Activated CD4-positive, alpha-beta T cell treated with anti-CD3 and anti-CD28 coated beads for 1 hour (primary cell): ENCODE data around the gene SLC22A8.
"Not testable (repeated sequence)": the region's sequence is repeated elsewhere in the genome, so short reads cannot be mapped to it uniquely, and the experiment has no call there.

ENCODE experiments used
- DNase-seq: peaks from one replicate; pipeline ENCODE4 v3.0.0-alpha.2; 2020

Gene SLC22A8

DNA sequence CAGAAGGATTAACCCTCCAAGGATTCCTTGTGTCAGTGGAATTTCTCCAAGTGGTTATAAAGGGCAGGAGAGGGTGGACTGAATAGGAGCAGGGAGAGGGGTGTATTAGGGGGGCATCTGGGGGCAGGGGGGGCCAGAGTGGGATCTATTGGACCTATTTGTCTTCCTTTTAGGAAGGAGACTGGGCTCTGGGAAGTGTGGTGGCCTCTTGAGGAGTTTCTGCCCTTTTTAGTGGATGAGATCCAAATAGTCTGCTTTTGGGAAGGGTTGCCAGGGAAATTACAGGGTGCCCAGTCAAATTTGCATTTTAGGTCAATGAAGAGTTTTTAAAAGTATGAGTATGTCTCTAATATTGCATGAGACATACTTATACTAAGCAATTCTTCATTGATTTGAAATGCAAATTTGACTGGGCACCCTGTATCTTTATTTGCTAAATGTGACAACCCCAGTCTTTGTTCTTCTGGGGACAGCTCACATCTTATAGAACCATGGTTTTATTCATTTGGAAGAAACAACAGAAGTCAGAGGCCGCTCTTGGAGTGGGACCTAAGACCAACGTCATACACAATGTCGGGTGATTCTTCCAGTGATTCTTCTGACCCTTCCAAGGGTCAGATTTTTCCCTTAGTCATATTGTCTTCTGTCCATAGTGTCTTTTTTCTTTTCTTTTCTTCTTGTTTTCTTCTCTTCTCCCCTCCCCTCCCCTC, 30.4 kb downstream of the SLC22A8 start:
- DNase-seq, result no peak

DNA sequence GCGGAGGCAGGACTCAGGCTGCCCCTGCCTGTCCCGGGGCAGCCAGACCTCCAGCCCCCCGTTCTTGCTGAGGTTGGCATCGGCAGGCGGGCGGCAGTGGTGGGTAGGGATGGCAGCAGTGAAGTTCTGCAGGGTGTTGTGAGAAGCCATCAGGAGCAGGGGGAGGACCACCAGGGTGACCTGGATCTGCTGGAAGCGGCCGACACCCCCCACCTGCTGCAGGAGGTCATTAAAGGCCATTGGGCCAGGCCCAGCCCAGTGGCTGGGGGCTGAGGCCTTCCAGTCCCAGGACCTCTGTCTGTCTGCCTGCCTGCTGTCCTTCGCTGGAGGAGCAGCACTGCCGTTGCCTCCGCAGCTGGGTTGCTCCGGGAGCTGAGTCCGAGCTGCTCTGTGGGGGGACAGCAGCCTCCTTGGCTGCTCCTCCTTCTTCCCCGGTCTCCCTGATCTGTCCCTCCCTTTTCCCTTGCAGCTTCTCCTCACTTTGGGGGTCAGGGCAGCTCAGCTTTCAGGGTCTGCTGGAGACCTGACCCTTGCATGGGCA, 31.1 kb downstream of the SLC22A8 start, which contains the start of gene SLC22A6:
Gene SLC22A6, minus strand, starts transcription at position 517 of the 541 bp plus-strand sequence. Its CDS starts 277 bp downstream, at position 240.
- DNase-seq, result no peak

DNA sequence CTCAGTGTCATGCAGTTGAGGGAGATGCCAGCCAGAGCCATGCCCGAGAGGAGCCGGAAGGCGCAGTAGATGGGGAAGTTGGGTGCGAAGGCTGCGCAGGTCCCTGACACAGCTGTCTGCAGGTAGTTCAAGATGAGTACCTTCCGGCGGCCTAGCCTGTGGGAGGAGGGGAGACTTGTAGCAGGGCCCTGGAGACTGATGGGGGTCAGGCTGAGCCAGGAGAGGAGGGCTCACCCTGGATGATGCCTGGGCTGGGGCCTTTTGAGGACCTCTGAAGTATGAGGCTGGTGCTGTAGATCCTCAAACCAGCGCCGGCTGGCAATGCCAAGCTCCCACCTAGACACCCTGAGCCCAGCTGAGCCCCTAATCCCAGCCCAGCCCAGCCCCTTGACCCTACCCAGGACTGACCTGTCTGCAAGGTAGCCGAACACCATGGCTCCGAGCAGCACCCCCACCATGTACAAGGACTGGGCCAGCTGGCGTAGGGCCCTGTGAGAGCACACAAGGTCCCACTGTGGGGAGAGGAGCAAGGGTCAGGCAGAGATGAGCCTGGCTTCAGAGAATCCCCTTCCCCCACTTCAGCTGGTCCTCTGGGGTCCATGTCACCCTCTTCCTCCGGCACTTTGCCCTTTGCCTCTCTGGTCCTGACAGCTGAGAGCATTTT, 32.0 kb downstream of the SLC22A8 start:
- no peak for DNase-seq

GRCh38 chr11:62981743-62982142, 33.9 kb downstream of the SLC22A8 start:
- no peak for DNase-seq

GRCh38 chr11:62980133-62980760, 35.4 kb downstream of the SLC22A8 start:
- no peak for DNase-seq

GRCh38 chr11:62976109-62976508, 39.5 kb downstream of the SLC22A8 start:
- no peak for DNase-seq

DNA sequence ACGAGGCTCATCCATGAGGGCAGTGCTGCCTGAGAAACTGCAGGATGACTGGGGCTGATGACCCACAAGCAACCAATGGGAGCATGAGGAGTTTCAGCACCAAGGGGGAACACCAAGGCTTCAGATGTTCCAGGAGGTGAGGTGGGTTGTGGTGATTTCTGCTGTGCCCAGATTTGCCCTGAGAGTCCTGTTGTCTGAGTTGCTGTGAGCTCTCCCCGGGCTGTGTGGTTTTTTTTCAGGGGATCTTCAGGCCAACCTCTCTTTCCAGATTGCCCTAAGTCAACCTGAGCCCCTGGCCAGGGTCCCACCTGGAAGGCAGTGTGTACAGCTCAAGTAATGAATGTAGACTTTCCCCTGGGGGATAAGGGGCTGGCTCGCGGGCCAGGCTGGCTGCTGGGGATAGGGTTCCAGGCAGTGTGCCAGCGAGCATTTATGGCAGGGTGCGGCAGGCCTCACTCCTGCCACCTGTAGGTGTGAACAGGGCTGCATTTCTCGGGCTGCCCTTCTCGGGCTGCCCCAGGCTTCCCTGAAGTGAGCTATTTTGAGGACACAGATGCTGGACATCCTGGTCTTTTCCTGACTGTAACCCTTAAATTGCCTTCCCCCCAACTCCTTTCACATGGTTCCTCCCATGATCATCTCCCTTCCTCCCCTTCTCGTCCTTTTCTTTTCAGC, 40.7 kb downstream of the SLC22A8 start:
- no peak for DNase-seq

GRCh38 chr11:62965574-62965973, 50.1 kb downstream of the SLC22A8 start:
- DNase-seq, result no peak

DNA sequence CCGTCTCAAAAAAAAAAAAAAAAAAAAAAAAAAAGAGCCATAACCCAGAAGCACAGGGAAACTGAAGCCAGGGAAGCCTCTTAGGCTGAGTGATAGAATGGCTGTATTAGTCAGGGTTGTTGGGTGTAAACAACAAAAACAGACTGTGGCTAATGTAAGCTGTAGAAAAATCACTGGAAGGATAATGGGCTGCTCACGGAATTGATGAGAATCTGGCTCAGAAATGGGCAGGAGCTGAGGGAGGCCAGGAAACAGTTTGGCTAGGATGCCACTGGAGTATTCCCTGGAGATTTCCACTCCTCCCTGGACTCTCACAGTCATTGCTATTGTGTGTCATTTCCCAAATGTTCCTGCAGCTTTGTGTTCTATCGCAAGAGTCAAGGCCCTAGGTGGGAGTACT, 53.2 kb downstream of the SLC22A8 start:
- DNase-seq, result no peak

- no peak for DNase-seq
Observed at GRCh38 chr11:62961017-62961570, 54.5 kb downstream of the SLC22A8 start.

DNA sequence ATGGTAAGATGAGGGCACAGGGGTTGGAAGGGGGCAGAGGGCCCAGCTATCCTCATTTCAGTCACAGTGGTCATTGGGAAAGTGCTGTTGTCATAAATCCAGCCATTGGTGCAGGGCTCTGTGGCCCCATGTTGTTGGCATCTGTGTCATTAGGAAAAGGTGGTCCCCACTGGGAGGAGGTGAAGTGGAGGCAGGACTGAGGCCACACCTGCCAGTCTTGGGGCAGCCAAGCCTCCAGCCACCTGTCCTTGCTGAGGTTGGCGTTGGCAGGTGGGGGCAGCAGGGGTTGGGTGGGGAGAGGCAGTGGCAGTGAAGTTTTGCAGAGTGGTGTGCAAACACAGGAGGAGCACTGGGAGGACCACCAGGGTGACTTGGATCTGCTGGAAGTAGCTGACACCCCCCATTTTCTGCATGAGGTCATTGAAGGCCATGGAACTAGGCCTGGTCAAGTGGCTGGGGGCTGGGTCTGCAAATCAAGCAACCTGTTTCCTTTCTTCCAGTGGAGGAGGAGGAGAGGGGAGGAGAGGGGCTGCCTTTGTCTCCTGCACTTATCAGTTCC, 56.1 kb downstream of the SLC22A8 start:
- no peak for DNase-seq

GRCh38 chr11:62958547-62959421, 56.9 kb downstream of the SLC22A8 start:
- DNase-seq, result no peak

GRCh38 chr11:62957147-62957546, 58.5 kb downstream of the SLC22A8 start:
- DNase-seq, result no peak

- DNase-seq, result no peak
Observed at GRCh38 chr11:62954478-62954877, 61.2 kb downstream of the SLC22A8 start.

DNA sequence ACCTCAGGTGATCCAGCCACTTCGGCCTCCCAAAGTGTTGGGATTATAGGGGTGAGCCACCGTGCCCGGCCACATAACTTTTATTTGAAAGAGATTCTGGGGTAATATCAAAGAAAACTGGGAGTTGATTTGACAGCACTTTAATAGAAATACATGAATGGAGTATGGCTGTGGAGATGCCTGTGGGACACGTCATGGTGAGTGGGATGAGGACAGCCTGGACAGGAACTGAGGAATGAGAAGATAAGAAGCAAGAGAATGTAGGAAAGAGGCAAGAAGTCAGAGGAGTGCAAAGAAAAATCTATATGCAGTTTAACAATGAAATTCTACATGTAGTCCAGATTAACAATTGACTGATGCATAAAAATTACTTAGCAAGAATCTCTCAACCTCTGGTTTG, 61.8 kb downstream of the SLC22A8 start:
- DNase-seq, result no peak

DNA sequence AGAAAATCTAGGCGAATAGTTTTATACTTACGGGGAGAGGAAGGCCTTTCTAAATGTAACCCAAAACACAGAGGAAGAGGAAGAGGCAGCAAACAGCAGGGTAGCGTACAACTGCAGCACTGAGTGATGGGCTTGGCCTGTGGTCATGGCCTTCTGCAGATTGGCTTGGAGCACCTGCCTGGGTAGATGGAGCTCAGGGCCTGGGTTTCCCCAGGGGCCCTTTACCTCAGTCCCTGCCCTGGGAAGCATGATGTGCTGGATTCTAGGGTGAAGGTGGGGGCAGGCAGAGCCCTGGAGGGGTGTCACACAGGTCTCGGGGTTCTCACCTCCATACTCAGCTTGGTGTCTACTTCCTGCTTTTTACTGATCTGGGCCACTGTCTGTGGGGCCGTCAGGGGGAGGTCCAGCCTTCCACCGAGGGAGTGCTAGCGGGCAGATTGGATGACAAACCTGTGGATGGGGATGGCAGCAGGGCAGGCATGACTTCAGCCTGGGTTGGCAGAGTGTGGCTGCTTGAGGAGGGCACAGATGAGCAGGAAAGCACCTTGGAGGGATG, 66.8 kb downstream of the SLC22A8 start:
- no peak for DNase-seq

DNA sequence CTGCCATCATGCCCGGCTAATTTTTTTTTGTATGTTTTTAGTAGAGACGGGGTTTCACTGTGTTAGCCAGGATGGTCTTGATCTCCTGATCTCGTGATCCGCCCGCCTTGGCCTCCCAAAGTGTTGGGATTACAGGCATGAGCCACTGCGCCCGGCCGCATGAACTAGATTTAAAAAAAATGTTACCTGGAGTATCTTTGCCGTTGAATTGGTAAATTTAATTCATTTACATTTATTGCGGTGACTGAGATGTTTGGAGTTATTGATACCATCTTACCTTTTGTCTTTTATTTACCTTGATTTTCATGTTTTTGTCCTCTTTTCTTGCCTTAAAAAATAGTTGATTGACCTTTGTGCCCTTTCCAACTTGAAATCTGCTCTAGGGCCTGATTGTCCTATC, 70.1 kb downstream of the SLC22A8 start:
- DNase-seq, result not testable (repeated sequence)
